Measurements from ENCODE around the gene ACSM2B. TPM values are rescaled to one million over a fixed set of nuclear protein-coding genes. Genes with fewer than 3 reads are reported as not detected.
"Not testable (repeated sequence)": the region's sequence is repeated elsewhere in the genome, so short reads cannot be mapped to it uniquely, and the experiment has no call there.

ACSM2B gene
- total RNA-seq, 1 experiment from 2014 or later: not detected

DNA sequence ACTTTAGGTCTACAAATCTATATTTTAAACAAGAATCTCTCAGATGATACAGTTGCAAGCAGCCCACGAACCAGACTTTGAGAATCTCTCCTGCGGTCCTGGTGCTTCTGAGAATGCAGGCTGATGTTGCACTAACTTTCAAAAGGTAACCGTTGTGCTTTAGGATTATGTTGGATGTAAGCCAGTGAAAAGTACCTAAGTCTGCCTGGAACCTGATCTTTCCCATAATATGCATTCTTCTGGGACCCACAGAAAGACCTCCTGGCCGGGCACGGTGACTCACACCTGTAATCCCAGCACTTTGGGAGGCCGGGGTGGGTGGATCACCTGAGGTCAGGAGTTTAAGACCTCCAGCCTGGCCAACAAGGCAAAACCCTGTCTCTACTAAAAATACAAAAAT, 13.3 kb upstream of the ACSM2B start:
- CTCF ChIA-PET; H3K4me3 ChIP-seq (ENCODE audit: low read depth, low read length, poor library complexity, severe bottlenecking); H3K27me3 ChIP-seq (replicated peaks; ENCODE audit: insufficient read depth, low read depth, low read length, poor library complexity); H3K9me3 ChIP-seq (ENCODE audit: low read depth, low read length, poor library complexity, severe bottlenecking); H3K4me1 ChIP-seq (ENCODE audit: insufficient read depth, low read length, poor library complexity, severe bottlenecking); H3K36me3 ChIP-seq (ENCODE audit: insufficient read depth, low read length, poor library complexity, severe bottlenecking); DNase-seq (ENCODE audit: low spot score); intact Hi-C loops (cut with micrococcal nuclease; ENCODE audit: unreplicated experiment); BruUV-seq (replicated peaks); H3K27ac ChIP-seq (ENCODE audit: low read depth, low read length, poor library complexity, severe bottlenecking): not testable (repeated sequence)
- POLR2A ChIA-PET (ENCODE audit: low non-redundant PET): interaction anchor here (0.7 kb wide), 1 partner anchor 87 kb away, joined by 3 read pairs; no protein-coding TSS in a partner anchor

DNA sequence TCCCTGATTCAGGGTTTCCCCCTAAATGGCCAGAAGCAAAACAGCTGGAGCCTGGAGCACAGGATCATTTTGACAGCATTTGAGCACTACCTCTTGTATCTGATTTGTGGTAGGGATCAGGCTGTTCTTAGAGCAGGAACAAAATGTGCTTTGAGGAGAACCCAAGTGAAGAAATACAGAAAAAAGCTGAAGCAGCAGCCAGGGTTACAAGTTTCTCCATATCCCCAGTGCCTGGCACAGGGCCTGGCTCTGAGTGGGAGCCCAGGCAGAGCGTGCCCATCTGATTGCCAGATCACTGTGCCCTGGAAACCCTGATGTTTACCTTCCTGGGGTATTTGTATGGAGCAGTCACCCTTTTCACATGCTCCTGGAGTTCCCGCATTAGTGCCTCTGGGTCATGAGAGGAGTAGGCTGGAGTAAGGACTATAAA, 11.5 kb upstream of the ACSM2B start:
- POLR2A ChIA-PET (ENCODE audit: low non-redundant PET); H3K36me3 ChIP-seq (ENCODE audit: insufficient read depth, low read length, poor library complexity, severe bottlenecking); H3K9me3 ChIP-seq (ENCODE audit: low read depth, low read length, poor library complexity, severe bottlenecking); intact Hi-C loops (cut with micrococcal nuclease; ENCODE audit: unreplicated experiment); H3K4me1 ChIP-seq (ENCODE audit: insufficient read depth, low read length, poor library complexity, severe bottlenecking); H3K27me3 ChIP-seq (replicated peaks; ENCODE audit: insufficient read depth, low read depth, low read length, poor library complexity); H3K27ac ChIP-seq (ENCODE audit: low read depth, low read length, poor library complexity, severe bottlenecking); H3K4me3 ChIP-seq (ENCODE audit: low read depth, low read length, poor library complexity, severe bottlenecking); CTCF ChIA-PET; BruUV-seq (replicated peaks); DNase-seq (ENCODE audit: low spot score): not testable (repeated sequence)

- DNase-seq (ENCODE audit: low spot score); H3K27ac ChIP-seq (ENCODE audit: low read depth, low read length, poor library complexity, severe bottlenecking); H3K9me3 ChIP-seq (ENCODE audit: low read depth, low read length, poor library complexity, severe bottlenecking); H3K4me3 ChIP-seq (ENCODE audit: low read depth, low read length, poor library complexity, severe bottlenecking); BruUV-seq (replicated peaks); CTCF ChIA-PET; H3K4me1 ChIP-seq (ENCODE audit: insufficient read depth, low read length, poor library complexity, severe bottlenecking); H3K27me3 ChIP-seq (replicated peaks; ENCODE audit: insufficient read depth, low read depth, low read length, poor library complexity); intact Hi-C loops (cut with micrococcal nuclease; ENCODE audit: unreplicated experiment); POLR2A ChIA-PET (ENCODE audit: low non-redundant PET); H3K36me3 ChIP-seq (ENCODE audit: insufficient read depth, low read length, poor library complexity, severe bottlenecking): not testable (repeated sequence)
These were observed 10.5 kb upstream of the ACSM2B start for GRCh38 chr16:20586716-20587115.

DNA sequence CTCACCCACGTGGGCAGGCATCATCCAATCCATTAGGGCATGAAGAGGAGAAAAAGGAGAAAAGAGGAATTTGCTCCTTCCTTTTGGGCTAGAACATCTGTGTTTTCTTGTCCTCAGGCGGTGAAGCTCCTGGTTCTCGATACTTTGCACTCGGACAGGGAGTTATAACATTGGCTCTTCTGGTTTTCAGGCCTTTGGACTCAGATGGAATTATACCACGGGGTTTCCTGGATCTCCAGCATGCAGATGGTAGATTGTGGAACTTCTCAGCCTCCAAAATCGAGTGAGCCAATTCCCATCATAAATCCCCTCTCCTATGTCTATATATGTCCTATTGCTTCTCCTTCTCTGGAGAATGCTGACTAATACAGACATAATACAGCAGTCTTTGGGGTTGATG, 9.9 kb upstream of the ACSM2B start:
- CTCF ChIA-PET; intact Hi-C loops (cut with micrococcal nuclease; ENCODE audit: unreplicated experiment); BruUV-seq (replicated peaks); H3K9me3 ChIP-seq (ENCODE audit: low read depth, low read length, poor library complexity, severe bottlenecking); H3K4me3 ChIP-seq (ENCODE audit: low read depth, low read length, poor library complexity, severe bottlenecking); DNase-seq (ENCODE audit: low spot score); POLR2A ChIA-PET (ENCODE audit: low non-redundant PET); H3K27me3 ChIP-seq (replicated peaks; ENCODE audit: insufficient read depth, low read depth, low read length, poor library complexity); H3K36me3 ChIP-seq (ENCODE audit: insufficient read depth, low read length, poor library complexity, severe bottlenecking); H3K27ac ChIP-seq (ENCODE audit: low read depth, low read length, poor library complexity, severe bottlenecking); H3K4me1 ChIP-seq (ENCODE audit: insufficient read depth, low read length, poor library complexity, severe bottlenecking): not testable (repeated sequence)

DNA sequence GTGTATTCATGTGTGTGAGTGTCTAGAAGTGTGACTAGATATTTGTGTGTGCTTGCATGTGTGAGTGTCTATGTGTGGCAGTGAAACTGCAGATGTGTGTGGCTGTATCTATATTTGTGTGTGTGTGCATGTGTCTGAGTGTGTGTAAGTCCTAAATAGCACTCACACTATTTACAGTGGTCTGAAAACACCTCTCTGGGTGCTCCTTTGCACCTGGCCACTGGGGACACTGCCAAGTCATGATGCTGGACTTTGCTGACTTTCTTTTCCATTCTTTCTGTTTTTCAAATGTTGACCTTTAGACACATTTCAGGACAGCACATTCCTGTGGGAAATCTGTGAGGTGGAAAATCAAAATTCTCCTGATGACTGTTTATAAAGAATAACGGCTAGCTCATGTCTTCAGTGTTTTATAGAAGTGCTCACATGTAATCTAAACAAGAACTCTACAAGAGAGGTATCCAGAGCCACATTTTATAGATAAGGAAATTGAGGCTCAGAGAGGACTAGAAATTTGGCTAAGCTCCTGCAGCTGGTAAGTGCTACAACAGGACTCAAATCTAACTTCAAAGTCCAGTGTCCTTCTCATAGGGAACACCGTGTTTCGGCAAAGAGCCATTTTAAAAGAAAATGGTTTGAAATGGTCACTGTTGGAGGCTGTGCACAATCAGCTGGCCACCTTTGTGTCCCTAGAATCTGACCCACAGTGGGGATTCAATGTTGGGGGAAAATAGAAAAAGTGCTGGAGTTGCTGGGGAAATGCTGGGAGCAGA, 4.5 kb upstream of the ACSM2B start:
- H3K36me3 ChIP-seq (ENCODE audit: insufficient read depth, low read length, poor library complexity, severe bottlenecking); intact Hi-C loops (cut with micrococcal nuclease; ENCODE audit: unreplicated experiment); H3K4me1 ChIP-seq (ENCODE audit: insufficient read depth, low read length, poor library complexity, severe bottlenecking); BruUV-seq (replicated peaks); POLR2A ChIA-PET (ENCODE audit: low non-redundant PET); CTCF ChIA-PET; H3K27me3 ChIP-seq (replicated peaks; ENCODE audit: insufficient read depth, low read depth, low read length, poor library complexity); H3K4me3 ChIP-seq (ENCODE audit: low read depth, low read length, poor library complexity, severe bottlenecking); H3K27ac ChIP-seq (ENCODE audit: low read depth, low read length, poor library complexity, severe bottlenecking); H3K9me3 ChIP-seq (ENCODE audit: low read depth, low read length, poor library complexity, severe bottlenecking); DNase-seq (ENCODE audit: low spot score): not testable (repeated sequence)

DNA sequence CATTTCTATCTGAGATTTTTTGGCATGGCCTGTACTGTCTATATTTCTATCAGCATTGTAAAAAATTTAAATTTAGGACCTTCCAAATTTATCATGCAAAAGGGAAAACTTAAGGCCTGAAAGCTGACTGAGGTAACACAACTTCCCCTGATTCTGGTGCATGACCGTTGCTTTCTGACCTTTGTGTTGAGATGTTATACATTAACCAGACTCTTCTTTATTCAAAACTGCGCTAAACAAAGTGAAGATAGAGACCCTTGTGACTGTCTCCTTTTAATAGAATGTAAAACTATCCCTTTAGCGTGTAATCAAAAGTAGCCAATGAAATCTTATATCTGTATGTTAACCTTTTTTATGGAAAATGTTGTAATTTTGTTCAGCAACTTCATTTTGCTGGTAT, 1.9 kb upstream of the ACSM2B start:
- BruUV-seq (replicated peaks); H3K9me3 ChIP-seq (ENCODE audit: low read depth, low read length, poor library complexity, severe bottlenecking); POLR2A ChIA-PET (ENCODE audit: low non-redundant PET); CTCF ChIA-PET; H3K4me3 ChIP-seq (ENCODE audit: low read depth, low read length, poor library complexity, severe bottlenecking); intact Hi-C loops (cut with micrococcal nuclease; ENCODE audit: unreplicated experiment); H3K4me1 ChIP-seq (ENCODE audit: insufficient read depth, low read length, poor library complexity, severe bottlenecking); DNase-seq (ENCODE audit: low spot score); H3K27ac ChIP-seq (ENCODE audit: low read depth, low read length, poor library complexity, severe bottlenecking); H3K36me3 ChIP-seq (ENCODE audit: insufficient read depth, low read length, poor library complexity, severe bottlenecking); H3K27me3 ChIP-seq (replicated peaks; ENCODE audit: insufficient read depth, low read depth, low read length, poor library complexity): not testable (repeated sequence)

DNA sequence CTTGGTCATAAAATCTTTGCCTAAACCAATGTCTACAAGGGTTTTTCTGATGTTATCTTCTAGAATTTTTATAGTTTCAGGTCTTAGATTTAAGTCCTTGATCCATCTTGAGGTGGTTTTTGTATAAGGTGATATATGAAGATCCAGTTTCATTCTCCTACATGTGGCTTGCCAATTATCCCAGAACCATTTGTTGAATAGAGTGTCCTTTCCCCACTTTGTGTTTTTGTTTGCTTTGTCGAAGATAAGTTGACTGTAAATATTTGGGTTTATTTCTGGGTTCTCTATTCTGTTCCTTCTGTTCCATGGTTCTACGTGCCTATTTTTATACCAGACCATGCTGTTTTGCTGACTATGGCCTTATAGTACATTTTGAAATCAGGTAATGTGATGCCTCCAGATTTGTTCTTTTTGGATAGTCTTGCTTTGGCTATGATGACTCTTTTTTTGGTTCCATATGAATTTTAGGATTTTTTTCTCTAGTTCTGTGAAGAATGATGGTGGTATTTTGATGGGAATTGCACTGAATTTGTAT, 7.0 kb downstream of the ACSM2B start:
- intact Hi-C loops (cut with micrococcal nuclease; ENCODE audit: unreplicated experiment); DNase-seq (ENCODE audit: low spot score); BruUV-seq (replicated peaks); H3K4me1 ChIP-seq (ENCODE audit: insufficient read depth, low read length, poor library complexity, severe bottlenecking); POLR2A ChIA-PET (ENCODE audit: low non-redundant PET); H3K4me3 ChIP-seq (ENCODE audit: low read depth, low read length, poor library complexity, severe bottlenecking); H3K27ac ChIP-seq (ENCODE audit: low read depth, low read length, poor library complexity, severe bottlenecking); H3K36me3 ChIP-seq (ENCODE audit: insufficient read depth, low read length, poor library complexity, severe bottlenecking); CTCF ChIA-PET; H3K27me3 ChIP-seq (replicated peaks; ENCODE audit: insufficient read depth, low read depth, low read length, poor library complexity); H3K9me3 ChIP-seq (ENCODE audit: low read depth, low read length, poor library complexity, severe bottlenecking): not testable (repeated sequence)
